ENCODE results near the gene KMT2D. TPM values are rescaled to one million over a fixed set of nuclear protein-coding genes. Genes with fewer than 3 reads are reported as not detected.

KMT2D gene
- total RNA-seq, result 47.8 TPM

DNA sequence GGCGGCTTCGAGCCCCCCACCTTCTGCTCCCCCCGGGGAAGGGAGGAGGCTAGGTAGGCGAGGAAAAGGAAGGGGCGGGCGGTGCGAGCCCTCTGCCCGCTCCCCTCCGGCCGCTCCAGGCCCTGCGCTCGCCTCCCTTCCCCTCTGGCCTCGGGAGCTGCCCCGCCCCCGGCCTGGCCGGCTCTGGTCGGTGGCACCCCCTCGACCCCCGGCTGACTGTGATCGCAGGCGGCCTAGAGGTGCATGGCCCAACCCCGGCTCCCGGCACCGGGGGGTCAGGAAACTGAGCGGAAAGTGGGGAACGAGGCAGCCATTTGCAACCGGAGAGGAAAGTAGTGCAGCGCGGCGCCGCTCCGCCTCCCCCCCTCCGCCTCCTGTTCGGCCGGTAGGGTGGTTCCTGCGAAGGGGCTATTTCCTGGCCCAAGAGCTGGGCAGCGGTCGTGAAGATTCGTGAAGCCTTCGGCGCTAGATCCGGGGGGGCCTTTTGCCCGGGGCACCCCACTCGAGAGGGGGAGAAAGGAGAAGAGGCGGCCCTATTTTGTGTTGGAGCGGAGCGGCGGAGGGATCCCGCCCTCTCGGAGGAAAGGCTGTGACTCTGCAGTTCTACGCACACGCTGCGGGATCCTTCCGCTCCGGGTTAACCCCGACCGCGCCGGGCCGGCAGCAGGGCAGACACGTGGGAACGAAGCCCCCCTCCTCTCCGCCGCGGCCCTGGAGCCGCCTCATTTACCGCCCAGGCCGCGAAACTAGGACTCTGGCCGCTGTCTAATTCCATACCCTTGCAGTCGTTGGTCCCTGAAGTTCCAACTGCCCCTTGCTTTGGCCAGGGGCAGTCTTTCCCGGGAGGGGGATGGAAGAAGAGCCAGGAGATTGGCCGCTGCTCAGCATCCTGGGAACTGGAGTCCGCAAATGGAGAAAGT is at the start of gene KMT2D:
Gene KMT2D, minus strand, starts transcription at position 558 of the 920 bp plus-strand sequence. CDS start 5,470 bp downstream, outside the sequence.
- H3K27me3 ChIP-seq (ENCODE audit: insufficient read depth, low read length), result no peaks in the 10 kb centered on the region
- peaks cover 49% of the 10 kb centered on the region for H3K4me1 ChIP-seq (ENCODE audit: insufficient read depth, low read length)
- no peaks in the 10 kb centered on the region for H3K9me3 ChIP-seq (ENCODE audit: low read depth, low read length)
- H3K4me3 ChIP-seq (ENCODE audit: low read length), result peak within 1 kb of the TSS; percentile 91

GRCh38 chr12:49109641-49110463 is 49.3 kb upstream of the KMT2D start:
- H3K4me1 ChIP-seq (ENCODE audit: insufficient read depth, low read length), result peaks cover 50% of the 10 kb centered on the region
- peak overlapping the region; percentile 82 for H3K4me3 ChIP-seq (ENCODE audit: low read length)

DNA sequence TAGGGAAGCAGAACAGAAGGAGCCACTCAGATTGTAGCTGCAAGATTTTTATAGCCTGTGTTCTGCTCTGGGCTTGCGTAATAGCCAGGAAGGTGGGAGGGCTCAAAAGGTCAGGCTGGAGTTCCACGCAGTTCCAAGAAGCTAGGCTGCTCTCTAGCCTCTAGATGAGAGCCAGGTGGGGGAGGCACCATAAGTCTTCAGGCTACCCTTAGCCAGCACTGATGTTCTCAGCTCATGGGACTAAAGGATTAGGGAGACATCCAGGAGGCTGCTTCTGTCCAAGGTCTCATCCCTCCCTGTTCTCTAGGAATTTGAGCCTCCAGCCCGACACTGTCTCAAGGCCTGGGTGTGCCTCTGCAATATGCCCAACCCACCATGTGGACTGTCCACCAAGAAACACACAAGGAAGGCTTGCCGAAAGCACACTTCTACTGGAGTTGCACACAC is 48.4 kb upstream of the KMT2D start:
- no peaks in the 10 kb centered on the region for H3K9me3 ChIP-seq (ENCODE audit: low read depth, low read length)
- H3K27me3 ChIP-seq (ENCODE audit: insufficient read depth, low read length), result no peaks in the 10 kb centered on the region
- H3K4me1 ChIP-seq (ENCODE audit: insufficient read depth, low read length), result peaks cover 58% of the 10 kb centered on the region
- peak overlapping the region; percentile 82 for H3K4me3 ChIP-seq (ENCODE audit: low read length)

More at GRCh38 chr12:49109641-49110463, 49.3 kb upstream of the KMT2D start:
- Histone ChIP-seq H3K27me3 (ENCODE audit: insufficient read depth, low read length) (no peaks in the 10 kb centered on the region), H3K9me3 (ENCODE audit: low read depth, low read length) (no peaks in the 10 kb centered on the region)

GRCh38 chr12:49105504-49106084 is 45.0 kb upstream of the KMT2D start:
- H3K4me1 ChIP-seq (ENCODE audit: insufficient read depth, low read length), result peaks cover 52% of the 10 kb centered on the region
- no peaks in the 10 kb centered on the region for H3K9me3 ChIP-seq (ENCODE audit: low read depth, low read length)
- no peak overlapping the region for H3K4me3 ChIP-seq (ENCODE audit: low read length)
- no peaks in the 10 kb centered on the region for H3K27me3 ChIP-seq (ENCODE audit: insufficient read depth, low read length)

GRCh38 chr12:49104822-49105221 is 44.2 kb upstream of the KMT2D start:
- no peaks in the 10 kb centered on the region for H3K9me3 ChIP-seq (ENCODE audit: low read depth, low read length)
- H3K4me3 ChIP-seq (ENCODE audit: low read length), result no peak overlapping the region
- peaks cover 51% of the 10 kb centered on the region for H3K4me1 ChIP-seq (ENCODE audit: insufficient read depth, low read length)
- no peaks in the 10 kb centered on the region for H3K27me3 ChIP-seq (ENCODE audit: insufficient read depth, low read length)

DNA sequence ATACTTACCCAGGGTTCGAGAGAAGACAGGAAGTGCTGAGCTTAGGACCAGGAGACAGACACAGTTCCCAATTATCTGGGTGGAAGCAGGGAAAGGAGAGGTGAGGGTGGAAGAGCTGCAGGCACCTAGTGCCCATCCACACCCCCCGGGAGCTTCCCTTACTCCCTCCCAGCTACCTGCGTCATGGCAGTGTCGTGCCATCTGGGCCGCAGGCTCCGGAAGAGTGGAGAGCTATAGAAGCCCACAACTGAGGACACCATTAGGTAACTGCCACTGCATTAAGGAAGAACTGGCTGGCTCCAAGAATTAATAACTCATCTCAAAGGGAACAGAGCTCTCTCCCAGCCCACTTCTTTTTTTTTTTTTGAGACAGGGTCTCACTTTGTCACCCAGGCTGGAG is 39.8 kb upstream of the KMT2D start:
- Histone ChIP-seq H3K4me3 (ENCODE audit: low read length) (no peak overlapping the region), H3K4me1 (ENCODE audit: insufficient read depth, low read length) (peaks cover 15% of the 10 kb centered on the region), H3K27me3 (ENCODE audit: insufficient read depth, low read length) (peaks cover 3% of the 10 kb centered on the region), H3K9me3 (ENCODE audit: low read depth, low read length) (no peaks in the 10 kb centered on the region)

DNA sequence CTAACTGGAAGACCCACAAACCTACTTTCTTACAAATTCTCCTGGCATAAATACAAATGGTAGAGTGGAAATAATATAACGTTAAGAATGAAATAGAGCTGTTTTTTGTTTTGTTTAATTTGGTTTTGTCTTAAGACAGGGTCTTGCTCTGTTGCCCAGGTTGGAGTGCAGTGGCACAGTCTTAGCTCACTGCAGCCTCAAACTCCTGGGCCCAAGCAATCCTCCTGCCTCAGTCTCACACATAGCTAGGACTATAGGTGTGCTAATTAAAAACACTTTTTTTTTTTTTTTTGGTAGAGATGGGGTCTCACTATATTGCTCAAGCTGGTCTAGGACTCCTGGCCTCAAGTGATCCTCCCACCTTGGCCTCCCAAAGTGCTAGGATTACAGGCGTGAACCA is 38.1 kb upstream of the KMT2D start:
- Histone ChIP-seq H3K9me3 (ENCODE audit: low read depth, low read length) (no peaks in the 10 kb centered on the region), H3K4me3 (ENCODE audit: low read length) (no peak overlapping the region), H3K27me3 (ENCODE audit: insufficient read depth, low read length) (peaks cover 19% of the 10 kb centered on the region), H3K4me1 (ENCODE audit: insufficient read depth, low read length) (peaks cover 9% of the 10 kb centered on the region)

- Histone ChIP-seq H3K27me3 (ENCODE audit: insufficient read depth, low read length) (peaks cover 26% of the 10 kb centered on the region), H3K4me1 (ENCODE audit: insufficient read depth, low read length) (peaks cover 12% of the 10 kb centered on the region), H3K9me3 (ENCODE audit: low read depth, low read length) (no peaks in the 10 kb centered on the region), H3K4me3 (ENCODE audit: low read length) (no peak overlapping the region)
These were observed 37.4 kb upstream of the KMT2D start for GRCh38 chr12:49098035-49098451.

DNA sequence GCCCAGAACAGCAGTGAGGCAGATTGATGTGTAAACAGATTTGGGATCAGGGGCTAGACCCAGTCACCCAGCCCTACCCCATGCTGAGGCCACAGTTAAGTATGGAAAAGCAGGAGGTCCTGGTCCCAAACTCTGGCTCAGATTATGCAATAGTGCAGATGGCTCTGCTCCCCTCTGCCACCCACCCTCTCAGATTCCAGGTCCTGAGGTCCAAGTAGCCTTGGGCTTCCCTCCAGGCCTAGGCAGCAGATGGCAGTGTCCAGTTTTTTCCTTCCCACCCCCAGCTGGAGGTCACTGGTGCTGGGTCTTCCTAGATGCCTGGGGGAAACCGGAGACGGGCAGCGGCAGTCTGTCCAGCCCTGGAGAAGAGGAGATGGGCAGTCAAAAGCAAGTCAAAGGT is 36.8 kb upstream of the KMT2D start:
- Histone ChIP-seq H3K9me3 (ENCODE audit: low read depth, low read length) (no peaks in the 10 kb centered on the region), H3K4me1 (ENCODE audit: insufficient read depth, low read length) (peaks cover 14% of the 10 kb centered on the region), H3K4me3 (ENCODE audit: low read length) (no peak overlapping the region), H3K27me3 (ENCODE audit: insufficient read depth, low read length) (peaks cover 32% of the 10 kb centered on the region)

GRCh38 chr12:49094975-49095365 is 34.4 kb upstream of the KMT2D start:
- Histone ChIP-seq H3K4me1 (ENCODE audit: insufficient read depth, low read length) (peaks cover 38% of the 10 kb centered on the region), H3K27me3 (ENCODE audit: insufficient read depth, low read length) (peaks cover 56% of the 10 kb centered on the region), H3K9me3 (ENCODE audit: low read depth, low read length) (no peaks in the 10 kb centered on the region), H3K4me3 (ENCODE audit: low read length) (no peak overlapping the region)

DNA sequence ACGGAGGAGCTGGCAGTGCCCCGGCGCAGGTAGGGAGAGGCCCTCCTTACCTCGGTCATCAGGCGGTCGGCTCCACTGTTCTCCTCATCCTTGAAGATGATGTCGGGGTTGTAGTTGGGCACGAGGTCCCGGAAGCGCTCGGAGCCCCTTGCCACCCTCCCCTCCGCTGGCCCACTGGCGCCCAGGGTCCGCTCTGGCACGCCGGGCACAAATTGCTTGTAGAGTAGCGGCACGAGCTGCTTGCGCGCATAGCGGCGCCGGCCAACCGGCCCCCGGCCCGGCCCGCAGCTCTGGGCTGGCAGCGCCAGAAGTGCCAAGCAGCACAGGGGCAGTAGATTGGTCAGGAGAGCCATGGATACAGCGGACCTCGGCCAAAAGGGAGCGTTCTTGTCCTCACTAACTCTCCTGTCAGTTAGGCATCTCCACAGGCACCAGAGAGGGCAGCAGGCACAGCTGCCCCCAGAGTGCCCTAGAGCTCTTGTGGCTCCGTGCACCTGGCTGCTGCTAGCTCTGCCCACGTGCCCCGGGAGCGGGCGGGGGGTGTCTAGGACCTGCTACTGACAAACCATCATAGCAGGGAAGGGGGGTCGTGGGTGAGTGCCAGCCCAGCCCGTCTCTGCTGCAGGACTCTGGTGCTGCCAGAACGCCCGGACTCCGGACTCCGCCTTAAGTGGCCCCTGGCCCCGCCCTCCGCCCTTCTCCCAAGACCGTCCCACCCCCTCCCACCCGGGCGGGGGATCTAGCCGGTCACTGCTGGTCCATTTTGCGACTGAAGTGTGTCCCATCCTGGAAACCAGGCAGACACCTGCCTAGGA is 33.8 kb upstream of the KMT2D start, which contains the start of gene DHH:
Gene DHH, minus strand, starts transcription at position 642 of the 815 bp plus-strand sequence. Its CDS starts 289 bp downstream, at position 353.
- peaks cover 45% of the 10 kb centered on the region for H3K4me1 ChIP-seq (ENCODE audit: insufficient read depth, low read length)
- H3K4me3 ChIP-seq (ENCODE audit: low read length), result no peak within 1 kb of the TSS
- H3K9me3 ChIP-seq (ENCODE audit: low read depth, low read length), result no peaks in the 10 kb centered on the region
- peaks cover 62% of the 10 kb centered on the region for H3K27me3 ChIP-seq (ENCODE audit: insufficient read depth, low read length)

DNA sequence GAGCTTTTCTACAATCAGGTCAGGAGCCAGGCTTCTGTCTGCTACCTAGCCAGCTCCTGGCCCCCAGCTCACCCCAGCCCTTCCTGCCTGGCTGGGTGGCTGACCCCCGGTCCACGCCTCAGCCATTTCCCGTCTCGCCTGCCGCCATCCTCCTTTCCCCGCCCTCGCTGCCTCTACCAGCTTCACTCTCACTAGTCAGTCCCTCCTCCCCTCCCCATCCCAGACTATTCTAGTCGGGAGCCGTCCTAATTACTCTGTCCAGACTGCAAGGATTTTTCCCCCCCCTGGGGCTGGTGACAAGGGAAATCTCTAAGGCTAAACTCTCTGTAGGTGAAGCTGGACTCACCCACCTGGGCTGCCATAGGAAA is 33.2 kb upstream of the KMT2D start:
- no peak overlapping the region for H3K4me3 ChIP-seq (ENCODE audit: low read length)
- H3K9me3 ChIP-seq (ENCODE audit: low read depth, low read length), result no peaks in the 10 kb centered on the region
- peaks cover 50% of the 10 kb centered on the region for H3K4me1 ChIP-seq (ENCODE audit: insufficient read depth, low read length)
- H3K27me3 ChIP-seq (ENCODE audit: insufficient read depth, low read length), result peaks cover 68% of the 10 kb centered on the region

DNA sequence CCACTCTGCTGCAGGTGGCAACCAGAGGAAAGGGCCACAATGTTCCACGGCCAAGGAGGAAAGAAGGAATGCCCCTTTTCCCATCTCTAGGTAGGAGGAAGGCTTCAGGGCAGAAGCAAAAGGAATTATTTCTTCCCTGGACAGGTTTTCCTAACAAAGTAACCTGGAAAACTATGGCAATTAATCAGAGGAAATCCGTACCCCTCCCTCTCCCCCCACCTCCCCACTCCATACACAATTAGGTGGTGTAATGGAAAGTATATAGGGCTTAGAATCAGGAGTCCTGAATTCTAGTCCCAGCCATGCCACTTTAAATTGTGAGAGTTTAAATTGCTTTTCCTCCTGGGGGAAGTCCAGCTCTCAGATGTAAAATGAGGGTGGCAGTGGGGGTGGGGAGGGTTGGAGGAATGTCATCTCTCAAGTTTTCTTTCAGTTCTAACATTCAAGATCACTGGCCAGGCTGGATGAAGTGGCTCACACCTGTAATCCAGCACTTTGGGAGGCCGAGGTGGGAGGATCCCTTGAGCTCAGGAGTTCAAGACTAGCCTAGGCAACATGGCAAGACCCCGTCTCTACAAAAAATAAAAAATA is 32.3 kb upstream of the KMT2D start:
- Histone ChIP-seq H3K27me3 (ENCODE audit: insufficient read depth, low read length) (peaks cover 73% of the 10 kb centered on the region), H3K4me3 (ENCODE audit: low read length) (no peak overlapping the region), H3K4me1 (ENCODE audit: insufficient read depth, low read length) (peaks cover 59% of the 10 kb centered on the region), H3K9me3 (ENCODE audit: low read depth, low read length) (no peaks in the 10 kb centered on the region)
